CD14-positive monocyte (primary cell): ENCODE measurements around the gene BZW1. TPM values are rescaled to one million over a fixed set of nuclear protein-coding genes. Genes with fewer than 3 reads are reported as not detected.

ENCODE experiments used
- DNase-seq, 3 donors: peaks; one replicate each; pipeline ENCODE4 v3.0.0-alpha.2; 2011 to 2022
- H2AFZ ChIP-seq: 2 replicates; pipeline ENCODE4 v1.6.0; 2012; ENCODE audit warnings: mild to moderate bottlenecking, low read depth, low read length, inconsistent platforms; ENCODE audit not compliant: insufficient read depth, poor library complexity, severe bottlenecking
- H3K27ac ChIP-seq, 2 donors: 1 replicate in 1 of 2; 2 replicates in 1 of 2; pipeline ENCODE4 v1.5.1; 2012 to 2013; ENCODE audit warnings: low read length in 2 of 2, control low read depth in 1 of 2, inconsistent platforms in 1 of 2, low read depth in 1 of 2, mild to moderate bottlenecking in 1 of 2
- H3K27me3 ChIP-seq, 2 donors: one replicate each; pipeline versions ENCODE4 v1.6.0 to v1.6.1; 2011 to 2013; ENCODE audit warnings: low read length in 2 of 2; ENCODE audit not compliant: control insufficient read depth in 2 of 2, insufficient read depth in 2 of 2
- H3K36me3 ChIP-seq, 2 donors: replicated peaks in 1 of 2; 1 replicate in 1 of 2; 2 replicates in 1 of 2; pipeline versions ENCODE4 v1.5.1 to v1.6.1; 2012 to 2013; ENCODE audit warnings: low read length in 2 of 2, control low read depth in 1 of 2, inconsistent platforms in 1 of 2, mild to moderate bottlenecking in 1 of 2; ENCODE audit not compliant: insufficient read depth in 2 of 2, control insufficient read depth in 1 of 2
- H3K4me1 ChIP-seq, 2 donors: 1 replicate in 1 of 2; 2 replicates in 1 of 2; pipeline versions ENCODE4 v1.5.1 to v1.6.1; 2012 to 2013; ENCODE audit warnings: low read length in 2 of 2, control low read depth in 1 of 2, inconsistent platforms in 1 of 2, mild to moderate bottlenecking in 1 of 2, moderate library complexity in 1 of 2; ENCODE audit not compliant: insufficient read depth in 2 of 2, control insufficient read depth in 1 of 2
- H3K4me2 ChIP-seq: replicated peaks from 2 replicates; pipeline ENCODE3; 2012; ENCODE audit warnings: low read length, moderate library complexity, mild to moderate bottlenecking; ENCODE audit not compliant: poor library complexity, severe bottlenecking; ENCODE audit errors: extremely low read depth
- H3K4me3 ChIP-seq, 3 experiments: fragments of 200-600 bp in 1 of 3; sonication (generic) in 1 of 3; replicated peaks in 1 of 3; 1 replicate in 2 of 3; 2 replicates in 1 of 3; pipeline ENCODE4 v1.5.1; 2011 to 2013; ENCODE audit warnings: low read length in 3 of 3, mild to moderate bottlenecking in 3 of 3, control low read depth in 2 of 3, low read depth in 2 of 3, inconsistent platforms in 1 of 3, moderate library complexity in 1 of 3
- H3K79me2 ChIP-seq: 2 replicates; pipeline ENCODE4 v1.6.0; 2012; ENCODE audit warnings: mild to moderate bottlenecking, control low read depth, inconsistent platforms, low read length, moderate library complexity; ENCODE audit not compliant: insufficient read depth
- H3K9ac ChIP-seq: 2 replicates; pipeline ENCODE4 v1.6.0; 2017; ENCODE audit warnings: low read length, mild to moderate bottlenecking; ENCODE audit not compliant: insufficient read depth, poor library complexity, severe bottlenecking
- H3K9me3 ChIP-seq, 2 donors: replicated peaks in 1 of 2; 1 replicate in 1 of 2; 2 replicates in 1 of 2; pipeline versions ENCODE4 v1.5.1 to v1.6.1; 2012 to 2013; ENCODE audit warnings: low read length in 2 of 2, control low read depth in 1 of 2; ENCODE audit not compliant: control insufficient read depth in 1 of 2, insufficient read depth in 1 of 2
- H4K20me1 ChIP-seq: 2 replicates; pipeline ENCODE4 v1.6.0; 2012; ENCODE audit warnings: mild to moderate bottlenecking, low read length, control low read depth, moderate library complexity; ENCODE audit not compliant: insufficient read depth
- H3K27ac Mint-ChIP-seq, 7 donors: one replicate each; pipeline ENCODE4 v1.8.0; 2020; ENCODE audit warnings: mild to moderate bottlenecking in 7 of 7, mixed read lengths in 7 of 7, moderate library complexity in 6 of 7, inconsistent platforms in 2 of 7
- H3K27me3 Mint-ChIP-seq, 3 donors: one replicate each; pipeline ENCODE4 v1.8.0; 2021 to 2022; ENCODE audit warnings: low read depth in 3 of 3, mild to moderate bottlenecking in 3 of 3, mixed read lengths in 3 of 3, moderate library complexity in 3 of 3, inconsistent platforms in 1 of 3
- H3K36me3 Mint-ChIP-seq, 2 donors: one replicate each; pipeline ENCODE4 v1.8.0; 2020; ENCODE audit warnings: mixed read lengths in 2 of 2, inconsistent platforms in 1 of 2, mild to moderate bottlenecking in 1 of 2
- H3K4me1 Mint-ChIP-seq: one replicate; pipeline ENCODE4 v1.8.0; 2020; ENCODE audit warnings: mild to moderate bottlenecking, mixed read lengths
- H3K4me3 Mint-ChIP-seq, 2 donors: one replicate each; pipeline ENCODE4 v1.8.0; 2020; ENCODE audit warnings: mild to moderate bottlenecking in 2 of 2, mixed read lengths in 2 of 2, moderate library complexity in 1 of 2
- H3K9me3 Mint-ChIP-seq, 7 donors: one replicate each; pipeline ENCODE4 v1.8.0; 2020 to 2022; ENCODE audit warnings: mixed read lengths in 7 of 7, mild to moderate bottlenecking in 6 of 7, moderate library complexity in 6 of 7, inconsistent platforms in 2 of 7
- CTCF ChIP-seq: fragments of 200-600 bp; IDR thresholded peaks from one replicate; pipeline ENCODE4 v1.8.0; 2022; ENCODE audit warnings: antibody characterized with exemption, mild to moderate bottlenecking
- WGBS: methylation state at CpG from one replicate; pipeline ENCODE4 v1.1.5; 2013; ENCODE audit warnings: missing lambda C conversion rate; ENCODE audit not compliant: insufficient coverage; 5-methylcytosine and 5-hydroxymethylcytosine counted together
- intact Hi-C, 2 donors: fragments of 100-400 bp; cut with micrococcal nuclease; formaldehyde crosslinking; loops; one replicate each; pipeline versions ENCODE4 v1.15.0 to v1.15.1; 2023
- polyA plus RNA-seq, 3 donors: library from polyadenylated mRNA; depleted of rRNA in 1 of 3; unstranded in 2 of 3; stranded (reverse) in 1 of 3; fragments of 300-500 nt in 2 of 3; fragments of >200 nt in 1 of 3; fragmentation: Illumina TruSeq in 2 of 3; gene quantifications; 1 replicate in 2 of 3; 2 replicates in 1 of 3; pipeline ENCODE4 v1.2.3, GENCODE V29; 2012 to 2021
- small RNA-seq: library from RNA; depleted of rRNA; stranded (forward); fragments of <200 nt; gene quantifications from one replicate; pipeline ENCODE3, GENCODE V24; 2012; ENCODE audit warnings: low read depth; ENCODE audit not compliant: insufficient read length

The BZW1 gene
- polyA plus RNA-seq, 3 donors = 58.0 to 221 (median 202) TPM

GRCh38 chr2:200871151-200871550 lies 59.4 kb downstream of the BZW1 start:
- peaks cover 12 to 13% of the 10 kb centered on the region in 2 donors for H3K4me1 ChIP-seq
- peaks cover 28 to 34% of the 10 kb centered on the region in 2 donors for H3K36me3 Mint-ChIP-seq
- no peak overlapping the region for H2AFZ ChIP-seq
- no peaks in the 10 kb centered on the region for H4K20me1 ChIP-seq
- peak overlapping the region in 1 of 7 donors; percentile 6 for H3K27ac Mint-ChIP-seq
- no peaks in the 10 kb centered on the region for H3K9me3 ChIP-seq
- H3K9ac ChIP-seq = no peak overlapping the region
- no peak for TF ChIP-seq CTCF
- no peak for DNase-seq
- WGBS = 100% methylated on average over 1 of the region's 3 CpGs
- no peak overlapping the region for H3K4me2 ChIP-seq
- peaks cover 4% of the 10 kb centered on the region for H3K79me2 ChIP-seq
- no peak overlapping the region for H3K27ac ChIP-seq
- no peak overlapping the region for H3K4me3 ChIP-seq
- intact Hi-C loops = no loop called here
- peaks cover 31 to 40% of the 10 kb centered on the region in 2 donors for H3K36me3 ChIP-seq
- H3K9me3 Mint-ChIP-seq = no peaks in the 10 kb centered on the region
- H3K4me3 Mint-ChIP-seq = no peak overlapping the region
- H3K4me1 Mint-ChIP-seq = peaks cover 19% of the 10 kb centered on the region
- no peaks in the 10 kb centered on the region for H3K27me3 ChIP-seq
- no peaks in the 10 kb centered on the region for H3K27me3 Mint-ChIP-seq

GRCh38 chr2:200873560-200873959 lies 61.9 kb downstream of the BZW1 start:
- no peaks in the 10 kb centered on the region for H3K27me3 ChIP-seq
- Mint-ChIP-seq H3K36me3 (peaks cover 38 to 44% of the 10 kb centered on the region in 2 donors), H3K27ac (peak overlapping the region in 2 of 7 donors; percentile 21 to 30), H3K9me3 (no peaks in the 10 kb centered on the region), H3K4me1 (peaks cover 8% of the 10 kb centered on the region), H3K27me3 (no peaks in the 10 kb centered on the region), H3K4me3 (no peak overlapping the region)
- no peaks in the 10 kb centered on the region for H4K20me1 ChIP-seq
- intact Hi-C loops = no loop called here
- no peak for TF ChIP-seq CTCF
- H2AFZ ChIP-seq = no peak overlapping the region
- no peak overlapping the region for H3K27ac ChIP-seq
- no peak overlapping the region for H3K4me2 ChIP-seq
- H3K9ac ChIP-seq = no peak overlapping the region
- peaks cover 48 to 63% of the 10 kb centered on the region in 2 donors for H3K36me3 ChIP-seq
- 100% methylated on average over 3 of the region's 6 CpGs for WGBS
- DNase-seq = no peak
- H3K4me3 ChIP-seq = no peak overlapping the region
- H3K79me2 ChIP-seq = no peaks in the 10 kb centered on the region
- H3K9me3 ChIP-seq = no peaks in the 10 kb centered on the region
- no peaks in the 10 kb centered on the region for H3K4me1 ChIP-seq

Small RNA genes lying within 50 kb of the gene (small RNA-seq; reads per million reads assigned to genes)
- gene RF00019 (not detected), gene RNA5SP115 (not detected), gene RNU1-133P (1.2 reads per million), gene RNU6-31P (not detected)

Other genes starting within 250 kb of the BZW1 start
- gene AOX1, start 225.9 kb upstream of the BZW1 start, polyA plus RNA-seq = under 1 TPM in 1 of 3 donors, not detected in 2; 0.16 TPM
- gene CLK1, start 52.7 kb downstream of the BZW1 start, polyA plus RNA-seq = 100 to 1,000 TPM in 1 of 3 donors, 1 to 10 TPM in 2; 7.5 to 383 (median 8.2) TPM
- 10 to 100 TPM; 12.3 to 34.6 (median 20.4) TPM for gene PPIL3, start 77.2 kb downstream of the BZW1 start, polyA plus RNA-seq
- 10 to 100 TPM; 16.2 to 18.0 (median 16.9) TPM for gene NIF3L1, start 77.5 kb downstream of the BZW1 start, polyA plus RNA-seq
- 1 to 10 TPM; 3.1 to 5.4 (median 3.9) TPM for gene ORC2, start 151.8 kb downstream of the BZW1 start, polyA plus RNA-seq